K562 treated with DMSO at 1 percent for 12 hours (cell line): ENCODE data around the gene PTPRS. TPM values are rescaled to one million over a fixed set of nuclear protein-coding genes. Genes with fewer than 3 reads are reported as not detected.

Experiments
- total RNA-seq: library from RNA; unstranded; fragments of 300-600 nt; gene quantifications from 2 replicates; pipeline ENCODE4 v1.2.3, GENCODE V29; 2022; ENCODE audit not compliant: insufficient read depth

PTPRS gene
- 11.7 and 59.9 TPM in 2 replicates for total RNA-seq

DNA sequence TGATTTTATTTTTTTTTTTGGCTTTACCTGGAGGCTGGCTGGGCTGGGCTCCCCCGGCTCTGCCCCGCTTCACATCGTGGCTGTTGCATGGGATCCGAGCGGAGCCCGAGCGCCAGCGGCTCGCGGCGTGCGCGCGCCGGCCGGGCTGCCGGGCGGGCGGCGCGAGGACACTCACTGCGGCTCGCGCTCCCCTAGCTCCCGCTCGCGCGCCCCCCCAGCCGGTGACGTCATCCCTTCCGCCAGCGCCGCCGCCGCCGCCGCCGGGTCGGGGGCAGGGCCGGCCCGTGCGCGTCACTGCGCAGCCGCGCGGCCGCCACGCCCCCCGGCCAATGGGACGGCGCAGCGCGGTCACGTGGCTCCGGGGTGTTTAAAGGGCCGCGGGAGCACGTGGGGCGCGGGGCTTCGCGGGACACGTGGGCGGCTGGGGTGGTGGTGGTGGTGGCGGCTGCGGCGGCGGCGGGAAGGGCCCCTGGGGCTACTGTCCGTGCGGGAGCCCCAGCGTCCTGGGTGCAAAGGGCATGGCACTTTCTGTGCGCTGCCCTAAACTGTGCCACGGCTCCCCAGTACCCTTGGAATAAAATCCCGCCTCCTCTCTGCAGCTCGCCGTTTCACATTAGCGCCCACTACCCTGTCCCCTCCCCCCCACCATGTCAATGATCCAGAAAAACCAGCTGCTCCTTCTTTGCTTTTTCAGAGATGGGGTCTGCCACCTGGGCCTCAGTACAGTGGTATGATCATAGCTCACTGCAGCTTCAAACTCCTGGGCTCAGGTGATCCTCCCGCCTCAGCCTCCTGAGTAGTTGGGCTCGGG, at the start of gene PTPRS:
Gene PTPRS, minus strand, starts transcription at position 176 of the 811 bp plus-strand sequence. CDS start 54,672 bp downstream, outside the sequence.

Other genes with a start within 250 kb of the PTPRS start
- gene ZNRF4, start 114.6 kb upstream of the PTPRS start, total RNA-seq: not detected in 2 replicates
- gene TINCR, start 227.1 kb upstream of the PTPRS start, total RNA-seq: 0.20 and 0.52 TPM in 2 replicates